GM21825 (cell line): ENCODE measurements around the gene PRKN.
"Not testable (repeated sequence)": the region's sequence is repeated elsewhere in the genome, so short reads cannot be mapped to it uniquely, and the experiment has no call there.

Experiments
- ATAC-seq: cut with Tn5 transposase; IDR thresholded peaks from one replicate; pipeline ENCODE4 v1.9.1; 2021; ENCODE audit warnings: mild to moderate bottlenecking, moderate library complexity; ENCODE audit not compliant: unreplicated experiment

The PRKN gene

DNA sequence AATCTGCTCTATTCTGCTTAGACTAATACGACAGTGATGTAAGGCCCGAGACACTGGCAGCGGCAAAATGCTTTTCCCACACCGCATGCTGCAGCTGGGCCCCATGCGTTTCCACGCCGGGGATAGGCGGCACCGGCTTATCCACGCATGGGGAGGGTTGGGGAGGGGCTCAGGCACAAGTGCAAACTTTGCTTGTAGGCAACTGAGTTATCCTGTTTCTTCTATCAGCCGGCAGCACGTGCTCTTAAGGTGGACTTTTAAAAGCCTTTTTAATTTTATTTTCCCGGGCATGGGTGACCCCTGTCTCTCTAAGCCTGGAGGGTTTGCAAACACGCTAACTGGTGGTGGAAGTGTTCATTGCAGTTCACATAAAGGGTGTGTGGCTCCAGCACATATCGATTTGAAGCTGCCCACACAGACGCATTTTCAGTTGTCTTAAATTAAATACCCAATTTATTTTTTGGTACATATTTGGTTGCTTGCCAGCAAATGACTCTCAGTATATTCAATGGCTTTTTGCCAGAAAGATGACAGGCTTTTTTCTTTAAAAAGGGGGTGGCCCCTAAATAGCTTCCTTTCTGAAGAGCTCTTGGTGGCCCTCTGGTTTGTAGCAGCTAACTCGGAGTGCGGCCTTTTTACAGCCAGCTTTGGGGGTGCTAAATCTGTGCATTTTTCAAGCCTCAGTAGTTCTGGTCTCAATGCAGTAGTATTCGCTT, 891.9 kb downstream of the PRKN start:
- no peak for ATAC-seq

DNA sequence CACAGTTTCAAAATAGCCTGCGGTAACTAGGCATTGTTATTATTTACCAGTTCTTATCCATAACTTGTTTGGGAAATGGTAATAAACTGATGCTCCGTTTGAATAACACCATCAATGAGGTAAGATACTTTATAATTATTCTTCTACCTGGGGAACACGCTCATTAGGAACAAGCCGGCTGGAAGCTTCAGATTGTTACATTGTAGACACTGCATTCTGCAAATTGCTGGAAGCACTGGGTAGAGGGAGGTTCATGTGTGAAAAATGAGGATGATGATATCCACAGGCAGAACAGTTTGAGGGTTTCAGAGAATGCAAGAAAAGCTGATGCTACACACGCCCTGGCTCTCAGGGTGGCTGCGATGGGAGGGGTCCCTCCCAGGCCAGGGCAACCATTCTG, 893.1 kb downstream of the PRKN start:
- ATAC-seq = no peak

DNA sequence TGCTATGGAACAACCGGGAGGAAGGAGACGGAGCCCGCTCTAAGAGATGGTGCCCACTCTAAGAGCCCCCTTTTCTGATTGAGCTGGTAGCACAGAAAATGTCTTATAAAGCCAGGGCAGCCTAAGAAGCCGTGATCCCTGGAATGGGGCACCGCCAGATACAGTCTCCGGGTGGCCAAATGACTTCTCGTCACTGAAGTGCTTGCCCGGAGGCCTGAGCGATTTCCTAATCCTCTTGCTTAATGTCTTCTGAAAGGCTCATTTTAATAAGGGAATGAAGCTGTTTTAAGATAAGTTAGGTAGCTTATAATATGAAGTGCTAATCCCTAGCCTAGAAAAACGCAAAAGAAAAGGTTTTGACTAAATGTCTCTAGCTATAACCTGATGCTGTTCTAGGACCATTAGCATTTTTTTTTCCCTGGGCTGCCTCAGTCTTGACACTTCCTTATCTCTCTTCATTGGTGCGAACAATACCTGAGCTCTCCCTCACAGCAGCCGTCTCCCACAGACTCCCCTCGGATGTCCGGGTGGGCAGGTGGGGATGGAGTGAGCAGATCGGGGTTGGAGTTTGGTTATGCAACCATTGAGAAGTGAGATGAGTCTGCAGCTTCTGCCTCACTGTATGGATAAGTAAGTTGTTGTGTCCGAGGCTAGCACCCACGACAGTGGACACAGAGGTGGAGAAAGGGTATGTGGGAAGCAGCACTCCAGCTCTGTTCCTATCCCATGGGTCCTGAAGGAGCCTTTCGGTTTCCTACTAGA, 894.3 kb downstream of the PRKN start:
- ATAC-seq = no peak

DNA sequence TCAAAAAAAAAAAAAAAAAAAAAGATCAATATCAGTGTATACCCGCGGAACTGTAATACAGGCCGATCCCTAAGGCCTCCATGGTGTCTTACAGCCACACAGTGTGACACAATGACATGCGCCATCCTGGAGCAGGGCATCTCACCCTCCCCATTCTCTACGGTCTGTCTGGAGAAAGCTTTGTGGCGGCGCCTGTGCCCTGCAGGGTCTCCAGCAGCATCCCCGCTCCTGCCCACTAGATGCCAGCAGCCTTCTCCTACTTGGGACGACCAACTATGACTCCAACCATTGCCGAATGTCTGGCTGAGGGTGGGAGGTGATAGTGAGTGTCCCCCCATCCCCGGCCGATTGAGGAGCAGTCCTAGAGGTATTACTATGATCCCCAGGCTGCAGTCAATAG, 894.9 kb downstream of the PRKN start:
- ATAC-seq = no peak

DNA sequence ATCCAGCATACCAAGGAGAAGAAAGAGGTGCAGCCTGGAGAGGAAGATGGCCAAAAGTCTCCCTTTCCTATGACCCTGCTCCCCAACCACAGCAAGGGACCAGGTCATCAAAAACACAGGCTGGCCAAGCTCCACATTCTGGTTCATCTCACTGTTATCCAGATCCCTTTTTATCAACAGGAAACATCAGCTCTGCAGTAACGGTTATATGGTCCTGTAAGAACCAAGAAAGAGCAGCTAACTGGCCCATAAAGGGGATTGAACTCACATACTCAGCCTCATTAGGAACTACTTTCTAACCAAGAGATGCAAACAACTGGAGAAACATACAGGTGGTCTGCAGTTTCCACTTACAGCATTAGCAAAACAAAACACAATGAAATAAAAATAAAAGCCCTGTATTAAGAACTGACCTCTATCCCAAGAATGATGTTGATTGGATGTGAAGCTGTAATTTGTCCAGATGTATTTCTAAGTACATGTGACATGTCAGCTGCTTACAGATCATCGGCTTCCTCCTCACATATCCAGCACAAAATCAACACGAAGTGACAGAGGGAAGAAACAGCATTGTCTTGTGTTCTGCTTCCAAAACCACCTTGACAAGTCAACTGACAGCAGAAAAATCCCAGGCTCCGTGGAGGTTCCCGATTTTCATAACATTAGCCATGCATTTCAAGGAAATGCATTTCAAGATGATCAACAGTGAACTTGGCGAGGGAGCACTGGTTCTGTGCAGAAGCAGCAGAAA, 896.5 kb downstream of the PRKN start:
- no peak for ATAC-seq

DNA sequence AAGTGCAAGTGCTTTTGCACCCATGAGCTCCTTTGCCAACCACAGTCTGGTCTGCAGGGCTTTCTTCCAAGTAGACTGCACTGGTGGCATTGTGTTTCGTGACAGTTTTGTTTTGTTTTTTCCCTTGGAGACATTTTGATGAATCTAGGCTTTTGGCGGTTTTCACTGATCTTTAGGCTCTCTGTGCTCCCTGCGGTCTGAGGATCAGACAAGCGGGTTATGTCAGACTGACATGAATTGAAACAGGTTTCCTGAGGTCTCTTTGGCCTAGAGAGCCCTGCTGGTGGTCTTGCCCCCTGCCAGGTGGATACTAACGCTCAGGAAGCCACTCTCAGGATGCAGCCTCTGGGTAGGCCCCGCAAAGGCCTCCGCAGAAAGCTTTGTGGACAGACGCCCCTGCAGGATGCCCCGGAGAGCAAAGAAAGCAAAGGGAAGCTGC, 898.3 kb downstream of the PRKN start:
- no peak for ATAC-seq

DNA sequence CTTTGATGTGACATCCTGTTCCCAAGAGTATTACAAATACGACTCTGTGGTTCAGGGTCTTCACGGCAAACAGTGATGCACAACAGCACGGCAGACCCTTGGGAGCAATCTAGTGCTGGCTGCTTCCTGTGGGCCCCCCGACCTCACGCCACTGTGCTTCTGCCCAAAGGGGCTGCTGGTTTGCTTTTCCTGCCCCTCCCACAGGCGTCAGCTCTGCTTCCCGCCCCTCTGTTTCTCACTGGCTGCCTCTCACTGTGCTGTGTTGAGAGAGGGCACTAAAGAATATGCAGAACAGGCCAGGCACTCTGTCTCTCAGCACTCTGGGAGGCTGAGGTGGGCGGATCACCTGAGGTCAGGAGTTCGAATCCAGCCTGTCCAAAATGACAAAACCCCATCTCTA, 899.2 kb downstream of the PRKN start:
- ATAC-seq = no peak

DNA sequence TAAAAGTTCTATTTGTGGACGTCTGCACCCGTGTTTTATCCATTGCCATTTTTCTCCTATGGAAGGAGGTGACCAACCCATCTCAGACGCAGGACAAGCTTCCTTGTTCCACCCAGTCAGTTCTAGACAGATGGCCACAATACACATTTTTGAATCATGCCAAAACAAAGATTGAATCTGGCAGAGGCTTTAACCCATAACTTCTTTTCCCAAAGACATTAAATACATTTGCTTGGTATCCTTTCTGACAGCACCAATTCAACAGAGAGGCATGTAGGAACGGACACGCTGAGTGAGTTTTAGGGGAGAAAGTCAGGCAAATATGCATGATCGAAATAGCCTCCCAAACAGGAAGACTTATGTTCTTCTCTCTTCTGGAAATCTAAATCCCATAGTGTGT, 901.1 kb downstream of the PRKN start:
- ATAC-seq = no peak

DNA sequence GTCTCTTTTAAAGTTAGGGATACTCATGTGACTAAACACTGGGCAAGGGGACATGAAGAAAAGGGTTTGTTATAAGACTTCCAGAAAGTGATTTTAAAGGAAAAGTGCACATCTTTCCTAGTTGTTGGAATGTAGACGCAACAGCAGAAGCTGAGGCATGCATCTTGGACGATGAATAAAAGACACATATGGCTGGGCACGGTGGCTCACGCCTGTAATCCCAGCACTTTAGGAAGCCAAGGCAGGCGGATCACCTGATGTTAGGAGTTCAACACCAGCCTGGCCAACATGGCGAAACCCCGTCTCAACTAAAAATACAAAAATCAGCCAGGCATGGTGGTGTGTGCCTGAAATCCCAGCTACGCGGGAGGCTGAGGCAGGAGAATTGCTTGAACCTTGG, 905.4 kb downstream of the PRKN start:
- ATAC-seq = not testable (repeated sequence)

DNA sequence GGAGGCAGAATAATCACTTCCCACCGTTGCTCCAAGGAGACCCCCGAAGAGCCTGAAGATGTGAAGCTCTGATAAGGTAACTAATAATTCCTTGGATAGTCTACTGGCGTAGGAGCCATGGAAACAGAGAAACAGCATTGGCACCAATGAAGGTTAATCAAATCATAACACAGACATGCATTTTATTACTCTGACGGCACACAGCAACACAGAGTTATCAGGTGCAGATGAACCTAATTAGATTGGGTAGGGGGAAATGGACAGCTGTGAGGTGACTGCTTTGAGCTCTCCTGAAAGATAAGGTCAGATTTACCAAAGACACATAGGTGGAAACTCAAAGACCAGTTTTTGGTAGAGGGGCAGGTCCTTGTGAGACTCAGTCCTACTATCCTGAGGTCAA, 909.7 kb downstream of the PRKN start:
- no peak for ATAC-seq

DNA sequence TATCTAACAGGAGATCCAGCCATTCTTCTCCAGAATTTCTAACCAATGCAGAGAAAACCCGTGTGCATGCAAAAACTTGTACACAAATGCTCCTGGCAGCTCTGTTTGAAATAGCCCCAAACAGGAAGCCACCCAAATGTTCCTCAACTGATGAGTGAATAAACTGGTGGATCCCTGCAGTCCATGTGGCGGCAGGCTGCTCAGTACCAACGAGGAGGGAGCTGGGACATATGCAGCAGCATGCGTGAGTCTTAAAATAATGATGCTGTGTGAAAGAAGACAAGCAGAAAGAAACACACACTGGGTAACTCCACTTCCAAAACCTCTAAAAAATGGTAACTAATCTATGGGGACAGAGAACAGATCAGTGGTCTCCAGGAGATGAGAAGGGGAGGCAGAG, 911.6 kb downstream of the PRKN start:
- ATAC-seq = no peak

DNA sequence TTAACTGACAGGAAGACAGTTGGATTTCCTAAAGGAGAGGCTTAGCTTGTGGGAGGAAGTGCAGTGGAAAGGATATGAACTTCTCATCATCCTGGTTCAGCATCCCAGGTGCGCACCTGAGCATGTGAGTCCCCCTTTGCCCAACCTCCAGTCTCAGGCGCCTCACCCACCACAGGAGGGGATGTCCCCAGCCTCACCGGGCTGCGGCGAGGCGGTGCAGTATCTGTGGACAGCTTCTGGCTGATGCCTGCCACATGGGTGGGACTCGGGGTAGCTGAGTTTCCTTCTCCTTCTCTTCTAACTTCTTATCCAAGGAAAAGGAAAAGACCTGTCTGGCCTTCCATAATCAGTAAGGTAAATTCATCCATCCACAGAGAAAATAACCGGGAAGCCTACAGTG, 914.4 kb downstream of the PRKN start:
- ATAC-seq = no peak

DNA sequence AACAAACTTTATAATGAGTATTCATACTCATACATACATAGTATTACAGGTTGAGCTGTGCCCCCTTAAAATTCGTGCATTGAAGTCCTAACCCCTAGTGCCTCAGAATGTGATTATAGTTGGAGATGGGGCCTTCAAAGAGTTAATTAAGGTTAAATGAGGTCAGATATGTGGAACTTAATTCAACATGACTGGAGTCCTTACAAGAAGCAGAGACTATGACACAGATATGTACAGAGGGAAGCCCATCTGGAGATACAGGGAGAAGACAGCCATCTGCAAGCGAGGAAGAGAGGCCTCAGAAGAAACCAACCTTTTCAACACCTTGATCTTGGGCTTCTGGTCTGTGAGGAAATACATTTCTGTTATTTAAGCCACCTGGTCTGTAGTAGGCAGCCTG, 917.6 kb downstream of the PRKN start:
- no peak for ATAC-seq

DNA sequence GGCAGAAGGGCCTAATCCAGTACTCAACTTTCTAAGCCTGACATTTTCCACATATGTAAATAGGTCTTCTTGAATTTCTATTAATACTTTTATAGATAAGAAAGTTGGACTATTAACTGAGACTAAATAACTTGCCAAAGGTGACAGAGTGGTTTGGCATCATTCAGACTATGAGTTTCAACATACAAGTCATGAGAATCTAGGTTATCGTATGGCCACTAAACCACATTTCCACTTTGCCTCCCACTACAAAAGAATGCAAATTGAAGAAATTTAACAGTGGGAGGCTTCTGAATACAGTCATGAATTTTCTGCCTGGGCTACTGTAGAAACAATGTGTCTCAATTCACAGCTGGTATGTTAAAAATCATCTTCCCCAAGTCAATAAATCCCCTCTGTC, 922.7 kb downstream of the PRKN start:
- ATAC-seq = no peak

DNA sequence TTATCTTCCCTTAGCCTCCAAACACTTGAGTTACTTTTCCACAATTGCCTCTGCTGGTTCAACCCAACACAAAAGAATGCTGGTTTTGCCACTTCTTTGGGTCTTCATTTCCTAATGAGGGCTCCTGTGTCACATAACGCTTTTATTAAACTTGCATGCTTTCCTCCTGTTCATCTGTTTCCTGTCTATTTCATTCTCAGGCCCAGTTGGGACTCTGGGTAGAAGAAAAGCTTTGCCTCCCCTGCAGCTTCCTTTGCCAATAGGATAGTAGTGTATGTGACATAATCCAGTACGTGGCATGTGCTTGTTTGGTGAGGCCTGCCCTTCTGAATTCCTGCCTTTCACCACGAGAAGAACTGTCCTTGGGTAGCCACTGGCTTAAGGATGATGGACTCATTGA, 924.4 kb downstream of the PRKN start:
- ATAC-seq = no peak

DNA sequence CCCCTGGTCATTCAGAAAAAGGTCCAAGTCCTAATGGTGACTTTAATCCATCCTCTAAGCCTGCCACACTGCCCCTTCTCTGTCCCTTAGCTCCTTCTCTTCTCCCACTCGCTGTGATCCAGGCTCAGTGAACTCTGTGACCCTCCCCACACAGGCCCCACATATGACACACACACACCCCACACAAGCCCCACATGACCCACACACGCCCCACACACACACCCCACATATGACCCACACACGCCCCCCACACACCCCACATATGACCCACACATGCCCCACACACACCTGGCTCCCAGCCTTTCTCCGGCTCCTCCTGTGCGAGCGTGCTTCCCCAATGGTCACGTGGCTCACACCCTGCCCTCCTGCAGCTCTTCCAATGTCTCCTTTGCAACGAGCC, 925.3 kb downstream of the PRKN start:
- ATAC-seq = no peak

DNA sequence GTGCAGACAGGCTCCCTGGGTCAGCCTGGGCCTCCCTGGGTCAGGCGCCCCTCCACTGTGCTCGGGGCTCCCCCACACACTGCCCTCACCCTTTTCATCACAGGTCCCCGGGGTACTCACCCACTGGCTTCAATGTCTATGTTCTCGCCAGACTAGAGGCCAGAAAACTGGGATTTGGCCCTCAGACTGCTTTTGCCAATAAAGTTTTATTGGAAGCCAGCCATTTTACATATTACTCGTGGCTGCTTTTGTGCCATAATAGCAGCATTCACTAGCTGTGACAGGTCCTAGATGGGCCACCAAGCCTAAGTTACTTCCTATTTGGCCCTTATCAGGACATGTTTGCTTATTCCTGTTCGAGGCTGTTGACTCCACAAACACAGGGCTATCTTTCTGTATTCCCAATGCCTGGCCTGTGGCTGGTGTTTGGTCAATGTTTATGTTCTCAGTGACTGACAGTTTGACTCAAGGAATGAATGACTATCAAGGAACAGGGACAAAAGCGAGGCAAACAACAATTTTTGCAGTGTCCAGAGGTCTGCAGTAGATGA, 928.6 kb downstream of the PRKN start:
- ATAC-seq = no peak

DNA sequence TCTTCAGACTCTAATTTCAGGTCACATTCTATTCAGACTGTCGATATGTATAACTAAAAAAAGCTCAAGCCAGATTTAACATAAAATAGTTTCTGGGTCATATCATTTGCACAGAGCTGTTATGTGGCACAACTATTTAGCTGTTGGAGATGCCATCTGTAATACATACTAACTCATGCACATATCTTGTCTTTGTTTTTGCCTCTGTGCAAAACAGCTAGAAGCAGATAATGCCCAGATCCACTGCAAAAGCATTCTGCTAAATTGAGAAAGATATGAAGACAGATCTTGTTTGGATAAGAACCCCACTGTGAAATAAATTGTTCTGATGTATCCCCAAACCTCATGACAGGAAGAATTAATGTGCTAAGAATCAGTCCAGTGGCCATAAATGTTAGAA, 930.9 kb downstream of the PRKN start:
- ATAC-seq = no peak

DNA sequence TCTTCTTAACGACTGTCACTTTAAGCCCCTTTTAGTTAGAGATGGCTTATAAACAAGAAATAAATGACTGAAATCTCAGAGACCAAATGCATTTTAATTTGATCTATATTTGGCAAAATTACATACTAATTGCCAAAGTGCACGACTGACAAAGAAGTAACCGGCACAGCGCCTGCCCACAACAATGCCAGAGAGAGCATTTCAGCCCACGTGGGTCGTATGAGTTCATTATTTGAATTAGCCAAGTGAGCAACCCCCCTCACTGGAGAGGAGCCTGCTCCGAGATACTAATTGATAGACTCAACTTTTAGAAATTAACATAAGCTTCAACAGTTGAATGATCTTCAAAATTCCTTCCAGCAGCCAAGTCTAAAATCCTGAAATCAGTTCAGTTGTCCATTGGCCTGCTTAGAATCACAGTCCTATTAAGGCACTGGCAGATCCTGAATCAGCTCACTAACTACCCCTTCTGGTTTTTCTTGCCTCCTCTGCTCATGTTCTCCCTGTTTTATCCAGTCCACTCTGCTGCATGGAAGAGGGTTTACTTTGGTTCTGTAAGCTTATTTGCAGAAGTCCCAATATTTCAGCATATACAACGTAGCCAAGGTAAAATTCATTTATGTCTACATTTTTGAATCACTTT, 934.6 kb downstream of the PRKN start:
- ATAC-seq = no peak

DNA sequence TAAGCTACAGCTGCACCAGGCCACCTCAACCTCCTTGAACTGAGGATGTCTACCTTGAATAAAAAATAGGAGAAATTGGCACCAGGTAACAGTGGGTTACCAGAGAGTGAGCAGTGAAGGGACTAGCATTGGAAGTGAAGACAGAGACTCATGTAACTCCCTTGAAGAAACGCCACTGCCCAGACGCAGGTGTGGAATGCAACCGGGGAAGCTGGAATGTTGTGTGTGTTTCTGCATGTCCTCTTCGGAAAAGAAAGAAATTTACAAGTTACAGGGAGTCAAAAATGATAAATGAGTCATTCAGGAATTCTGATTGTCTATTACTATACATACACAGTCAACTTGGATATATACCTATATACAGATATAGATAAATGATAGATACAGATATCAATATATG, 939.0 kb downstream of the PRKN start:
- ATAC-seq = no peak

DNA sequence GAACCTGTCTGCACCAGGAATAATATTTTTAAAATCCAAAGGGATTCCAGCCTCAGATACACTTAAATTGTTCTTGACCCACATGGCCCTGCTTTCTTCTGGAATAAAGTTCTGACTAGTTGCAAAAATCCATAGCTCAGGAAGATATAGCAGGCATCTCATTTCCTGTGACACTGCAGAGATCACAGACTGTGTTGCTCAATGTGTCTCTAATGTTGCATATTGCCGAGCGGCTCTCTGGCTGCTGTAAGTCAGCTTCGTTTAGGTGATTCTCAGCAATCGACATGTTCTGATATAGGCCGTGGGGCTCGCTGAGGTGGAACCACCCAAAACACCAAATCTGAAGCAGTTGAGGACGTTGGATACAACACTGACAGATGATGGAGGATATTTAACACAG, 955.4 kb downstream of the PRKN start:
- ATAC-seq = no peak
